WTC11 (cell line): ENCODE data around the gene USH2A. TPM values are rescaled to one million over a fixed set of nuclear protein-coding genes. Genes with fewer than 3 reads are reported as not detected.

Source experiments
- ATAC-seq: fragments of 200-7000 bp; cut with Tn5 transposase; 2 replicates; pipeline ENCODE4 v1.10.0; 2021; ENCODE audit warnings: mild to moderate bottlenecking, moderate library complexity
- CTCF ChIA-PET: fragments of 300-600 bp; sonication (Branson Sonifier 250); formaldehyde crosslinking; loops from one replicate; lab custom pipeline; 2021; ENCODE audit warnings: antibody characterized with exemption; lab: Charles Lee
- POLR2A ChIA-PET: fragments of 350-600 bp; sonication (Branson Sonifier 250); formaldehyde crosslinking; loops from one replicate; lab custom pipeline; 2021; ENCODE audit warnings: antibody characterized with exemption; lab: Charles Lee
- DNase-seq: peaks from one replicate; pipeline ENCODE4 v3.0.0; 2021; ENCODE audit warnings: low spot score
- H3K27ac Mint-ChIP-seq: 2 replicates; pipeline ENCODE4 v1.8.0; 2021; ENCODE audit warnings: mixed read lengths
- H3K27me3 Mint-ChIP-seq: 2 replicates; pipeline ENCODE4 v1.8.0; 2021; ENCODE audit warnings: low read depth, mild to moderate bottlenecking, moderate library complexity, mixed read lengths
- H3K36me3 Mint-ChIP-seq: 2 replicates; pipeline ENCODE4 v1.8.0; 2021; ENCODE audit warnings: mixed read lengths
- H3K4me1 Mint-ChIP-seq: 2 replicates; pipeline ENCODE4 v1.8.0; 2022; ENCODE audit warnings: mixed read lengths
- H3K4me3 Mint-ChIP-seq: 2 replicates; pipeline ENCODE4 v1.8.0; 2021; ENCODE audit warnings: mild to moderate bottlenecking, moderate library complexity, mixed read lengths
- H3K9me3 Mint-ChIP-seq: 2 replicates; pipeline ENCODE4 v1.8.0; 2021; ENCODE audit warnings: mixed read lengths
- ATF6 ChIP-seq: sonication (generic); formaldehyde crosslinking; IDR thresholded peaks from 2 replicates; pipeline ENCODE4 v1.8.1; 2023; ENCODE audit warnings: mild to moderate bottlenecking, missing genetic modification reagents
- CBFB ChIP-seq: sonication (generic); formaldehyde crosslinking; IDR thresholded peaks from 2 replicates; pipeline ENCODE4 v1.8.1; 2022; ENCODE audit warnings: mild to moderate bottlenecking, low read depth, missing genetic modification reagents
- EMX1 ChIP-seq: fragments of 250-450 bp; sonication (Bioruptor Pico); IDR thresholded peaks from 2 replicates; pipeline ENCODE4 v1.8.0; 2021; ENCODE audit warnings: mild to moderate bottlenecking
- FOXK1 ChIP-seq: sonication (generic); formaldehyde crosslinking; IDR thresholded peaks from 2 replicates; pipeline ENCODE4 v1.8.0; 2022; ENCODE audit warnings: mild to moderate bottlenecking, moderate library complexity, missing genetic modification reagents
- GABPB1 ChIP-seq: sonication (generic); formaldehyde crosslinking; IDR thresholded peaks from 2 replicates; pipeline ENCODE4 v1.8.1; 2023; ENCODE audit warnings: mild to moderate bottlenecking, missing genetic modification reagents
- GTF2I ChIP-seq: fragments of 250-450 bp; sonication (Bioruptor Pico); conservative IDR thresholded peaks from 2 replicates; pipeline ENCODE4 v1.4.0; 2021; ENCODE audit warnings: mild to moderate bottlenecking
- IRF2 ChIP-seq: sonication (generic); formaldehyde crosslinking; IDR thresholded peaks from 2 replicates; pipeline ENCODE4 v1.8.0; 2022; ENCODE audit warnings: low read depth, missing genetic modification reagents, borderline replicate concordance
- NFE2L1 ChIP-seq: sonication (generic); formaldehyde crosslinking; IDR thresholded peaks from 2 replicates; pipeline ENCODE4 v1.8.1; 2023; ENCODE audit warnings: missing genetic modification reagents
- NR3C1 ChIP-seq: sonication (generic); formaldehyde crosslinking; conservative IDR thresholded peaks from 2 replicates; pipeline ENCODE4 v1.8.1; 2023; ENCODE audit warnings: low read depth, mild to moderate bottlenecking, missing genetic modification reagents
- SMAD3 ChIP-seq: sonication (generic); formaldehyde crosslinking; IDR thresholded peaks from 2 replicates; pipeline ENCODE4 v1.8.0; 2022; ENCODE audit warnings: missing genetic modification reagents, mild to moderate bottlenecking, borderline replicate concordance
- TCF7 ChIP-seq: sonication (generic); formaldehyde crosslinking; IDR thresholded peaks from 2 replicates; pipeline ENCODE4 v1.8.0; 2022; ENCODE audit warnings: mild to moderate bottlenecking, low read depth, missing genetic modification reagents, moderate library complexity
- USF2 ChIP-seq: sonication (generic); formaldehyde crosslinking; IDR thresholded peaks from 2 replicates; pipeline ENCODE4 v1.8.1; 2023; ENCODE audit warnings: mild to moderate bottlenecking, missing genetic modification reagents, moderate library complexity
- ZBTB21 ChIP-seq: sonication (generic); formaldehyde crosslinking; IDR thresholded peaks from 2 replicates; pipeline ENCODE4 v1.8.1; 2023; ENCODE audit warnings: mild to moderate bottlenecking, missing genetic modification reagents, borderline replicate concordance
- ZNF281 ChIP-seq: sonication (generic); formaldehyde crosslinking; IDR thresholded peaks from 2 replicates; pipeline ENCODE4 v1.8.0; 2023; ENCODE audit warnings: mild to moderate bottlenecking, missing genetic modification reagents
- ZNF423 ChIP-seq: fragments of 250-450 bp; sonication (Bioruptor Pico); IDR thresholded peaks from 2 replicates; pipeline ENCODE4 v2.1.2; 2022; ENCODE audit warnings: mild to moderate bottlenecking, moderate library complexity
- total RNA-seq: library from RNA; stranded (reverse); gene quantifications from 3 replicates; pipeline ENCODE4 v1.2.3, GENCODE V29; 2021
- TF ChIP-seq, protein P1 (sequence below): fragments of 250-450 bp; sonication (Bioruptor Pico); IDR thresholded peaks from 2 replicates; pipeline ENCODE4 v1.8.0; 2021; ENCODE audit warnings: mild to moderate bottlenecking
- TF ChIP-seq, protein P2 (sequence below): fragments of 250-450 bp; sonication (Bioruptor Pico); IDR thresholded peaks from 2 replicates; pipeline ENCODE4 v1.9.0; 2021; ENCODE audit warnings: mild to moderate bottlenecking, borderline replicate concordance
- TF ChIP-seq, protein P3 (sequence below): sonication (generic); formaldehyde crosslinking; conservative IDR thresholded peaks from 2 replicates; pipeline ENCODE4 v1.8.1; 2023; ENCODE audit warnings: mild to moderate bottlenecking, low read depth, missing genetic modification reagents, moderate library complexity

The USH2A gene
- total RNA-seq, 1 experiment from 2014 or later: 0.37 TPM

DNA sequence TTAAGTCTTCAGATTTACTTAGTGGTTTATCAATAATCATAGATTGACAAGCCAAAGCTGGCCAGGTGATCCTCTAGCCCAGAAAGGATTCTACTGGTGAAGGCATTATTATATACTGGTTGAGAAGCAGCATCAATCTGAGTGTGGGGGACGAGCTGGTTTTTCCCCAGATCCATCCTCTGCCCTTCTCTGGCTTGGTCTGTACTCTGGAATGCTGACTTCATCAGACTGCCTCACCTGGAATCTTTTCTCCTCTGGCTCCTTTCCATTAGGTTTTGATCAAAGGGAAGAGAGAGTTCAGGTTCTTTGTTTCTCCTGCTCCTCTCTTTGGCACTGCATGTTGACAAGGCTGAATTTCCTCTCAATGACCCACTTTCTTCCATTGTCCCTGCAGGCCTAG, 762.2 kb downstream of the USH2A start:
- Mint-ChIP-seq H3K27ac (no peak overlapping the region), H3K27me3 (no peaks in the 10 kb centered on the region), H3K4me3 (no peak overlapping the region), H3K9me3 (no peaks in the 10 kb centered on the region), H3K4me1 (peaks cover 24% of the 10 kb centered on the region), H3K36me3 (no peaks in the 10 kb centered on the region)
- ATAC-seq (no peak), DNase-seq (no peak)
- TF ChIP-seq ZNF423 (CRISPR knock-in tag) (no peak), IRF2 (CRISPR knock-in tag) (no peak), ATF6 (CRISPR knock-in tag) (no peak), ZNF281 (no peak), USF2 (CRISPR knock-in tag) (no peak), NR3C1 (CRISPR knock-in tag) (no peak), CBFB (CRISPR knock-in tag) (no peak), EMX1 (no peak), GABPB1 (CRISPR knock-in tag) (no peak), FOXK1 (CRISPR knock-in tag) (no peak), GTF2I (no peak), TCF7 (CRISPR knock-in tag) (no peak)
- TF ChIP-seq, protein P1, sequence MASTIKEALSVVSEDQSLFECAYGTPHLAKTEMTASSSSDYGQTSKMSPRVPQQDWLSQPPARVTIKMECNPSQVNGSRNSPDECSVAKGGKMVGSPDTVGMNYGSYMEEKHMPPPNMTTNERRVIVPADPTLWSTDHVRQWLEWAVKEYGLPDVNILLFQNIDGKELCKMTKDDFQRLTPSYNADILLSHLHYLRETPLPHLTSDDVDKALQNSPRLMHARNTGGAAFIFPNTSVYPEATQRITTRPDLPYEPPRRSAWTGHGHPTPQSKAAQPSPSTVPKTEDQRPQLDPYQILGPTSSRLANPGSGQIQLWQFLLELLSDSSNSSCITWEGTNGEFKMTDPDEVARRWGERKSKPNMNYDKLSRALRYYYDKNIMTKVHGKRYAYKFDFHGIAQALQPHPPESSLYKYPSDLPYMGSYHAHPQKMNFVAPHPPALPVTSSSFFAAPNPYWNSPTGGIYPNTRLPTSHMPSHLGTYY (CRISPR knock-in tag): no peak
- ChIA-PET POLR2A (no interaction called here), CTCF (no interaction called here)

DNA sequence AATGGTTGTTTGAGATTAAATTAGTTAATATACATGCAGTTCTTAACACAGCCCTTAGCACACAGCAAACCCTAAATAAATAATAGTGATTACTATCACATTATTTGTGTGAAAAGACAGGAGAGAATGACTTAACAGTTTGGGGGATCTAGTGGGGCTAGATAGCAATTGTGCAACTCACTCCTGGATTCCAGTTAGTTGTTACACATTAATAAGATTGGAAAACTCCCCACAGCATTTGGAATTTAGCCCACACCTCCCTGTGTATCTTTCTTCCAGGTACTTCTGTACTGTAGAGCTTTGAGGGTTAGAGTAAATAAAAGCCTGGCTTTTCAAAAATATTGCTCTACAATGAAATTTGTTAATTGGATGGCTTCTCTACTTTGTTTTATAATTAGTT, 763.0 kb downstream of the USH2A start:
- ATAC-seq: no peak
- DNase-seq: no peak
- Mint-ChIP-seq H3K27ac (no peak overlapping the region), H3K27me3 (no peaks in the 10 kb centered on the region), H3K36me3 (no peaks in the 10 kb centered on the region), H3K4me3 (no peak overlapping the region), H3K9me3 (no peaks in the 10 kb centered on the region), H3K4me1 (peaks cover 16% of the 10 kb centered on the region)
- ChIA-PET CTCF (no interaction called here), POLR2A (no interaction called here)
- no peak for TF ChIP-seq SMAD3 (CRISPR knock-in tag)
- TF ChIP-seq TCF7 (CRISPR knock-in tag): no peak
- TF ChIP-seq, protein P2, sequence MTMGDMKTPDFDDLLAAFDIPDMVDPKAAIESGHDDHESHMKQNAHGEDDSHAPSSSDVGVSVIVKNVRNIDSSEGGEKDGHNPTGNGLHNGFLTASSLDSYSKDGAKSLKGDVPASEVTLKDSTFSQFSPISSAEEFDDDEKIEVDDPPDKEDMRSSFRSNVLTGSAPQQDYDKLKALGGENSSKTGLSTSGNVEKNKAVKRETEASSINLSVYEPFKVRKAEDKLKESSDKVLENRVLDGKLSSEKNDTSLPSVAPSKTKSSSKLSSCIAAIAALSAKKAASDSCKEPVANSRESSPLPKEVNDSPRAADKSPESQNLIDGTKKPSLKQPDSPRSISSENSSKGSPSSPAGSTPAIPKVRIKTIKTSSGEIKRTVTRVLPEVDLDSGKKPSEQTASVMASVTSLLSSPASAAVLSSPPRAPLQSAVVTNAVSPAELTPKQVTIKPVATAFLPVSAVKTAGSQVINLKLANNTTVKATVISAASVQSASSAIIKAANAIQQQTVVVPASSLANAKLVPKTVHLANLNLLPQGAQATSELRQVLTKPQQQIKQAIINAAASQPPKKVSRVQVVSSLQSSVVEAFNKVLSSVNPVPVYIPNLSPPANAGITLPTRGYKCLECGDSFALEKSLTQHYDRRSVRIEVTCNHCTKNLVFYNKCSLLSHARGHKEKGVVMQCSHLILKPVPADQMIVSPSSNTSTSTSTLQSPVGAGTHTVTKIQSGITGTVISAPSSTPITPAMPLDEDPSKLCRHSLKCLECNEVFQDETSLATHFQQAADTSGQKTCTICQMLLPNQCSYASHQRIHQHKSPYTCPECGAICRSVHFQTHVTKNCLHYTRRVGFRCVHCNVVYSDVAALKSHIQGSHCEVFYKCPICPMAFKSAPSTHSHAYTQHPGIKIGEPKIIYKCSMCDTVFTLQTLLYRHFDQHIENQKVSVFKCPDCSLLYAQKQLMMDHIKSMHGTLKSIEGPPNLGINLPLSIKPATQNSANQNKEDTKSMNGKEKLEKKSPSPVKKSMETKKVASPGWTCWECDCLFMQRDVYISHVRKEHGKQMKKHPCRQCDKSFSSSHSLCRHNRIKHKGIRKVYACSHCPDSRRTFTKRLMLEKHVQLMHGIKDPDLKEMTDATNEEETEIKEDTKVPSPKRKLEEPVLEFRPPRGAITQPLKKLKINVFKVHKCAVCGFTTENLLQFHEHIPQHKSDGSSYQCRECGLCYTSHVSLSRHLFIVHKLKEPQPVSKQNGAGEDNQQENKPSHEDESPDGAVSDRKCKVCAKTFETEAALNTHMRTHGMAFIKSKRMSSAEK: no peak
- TF ChIP-seq ZBTB21: no peak
- TF ChIP-seq CBFB (CRISPR knock-in tag): no peak
- no peak for TF ChIP-seq NFE2L1 (CRISPR knock-in tag)
- TF ChIP-seq, protein P3, sequence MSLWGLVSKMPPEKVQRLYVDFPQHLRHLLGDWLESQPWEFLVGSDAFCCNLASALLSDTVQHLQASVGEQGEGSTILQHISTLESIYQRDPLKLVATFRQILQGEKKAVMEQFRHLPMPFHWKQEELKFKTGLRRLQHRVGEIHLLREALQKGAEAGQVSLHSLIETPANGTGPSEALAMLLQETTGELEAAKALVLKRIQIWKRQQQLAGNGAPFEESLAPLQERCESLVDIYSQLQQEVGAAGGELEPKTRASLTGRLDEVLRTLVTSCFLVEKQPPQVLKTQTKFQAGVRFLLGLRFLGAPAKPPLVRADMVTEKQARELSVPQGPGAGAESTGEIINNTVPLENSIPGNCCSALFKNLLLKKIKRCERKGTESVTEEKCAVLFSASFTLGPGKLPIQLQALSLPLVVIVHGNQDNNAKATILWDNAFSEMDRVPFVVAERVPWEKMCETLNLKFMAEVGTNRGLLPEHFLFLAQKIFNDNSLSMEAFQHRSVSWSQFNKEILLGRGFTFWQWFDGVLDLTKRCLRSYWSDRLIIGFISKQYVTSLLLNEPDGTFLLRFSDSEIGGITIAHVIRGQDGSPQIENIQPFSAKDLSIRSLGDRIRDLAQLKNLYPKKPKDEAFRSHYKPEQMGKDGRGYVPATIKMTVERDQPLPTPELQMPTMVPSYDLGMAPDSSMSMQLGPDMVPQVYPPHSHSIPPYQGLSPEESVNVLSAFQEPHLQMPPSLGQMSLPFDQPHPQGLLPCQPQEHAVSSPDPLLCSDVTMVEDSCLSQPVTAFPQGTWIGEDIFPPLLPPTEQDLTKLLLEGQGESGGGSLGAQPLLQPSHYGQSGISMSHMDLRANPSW (CRISPR knock-in tag): no peak
- no peak for TF ChIP-seq ATF6 (CRISPR knock-in tag)
